G401.6 (cell line): Measurements from ENCODE around the gene PLIN1.

ENCODE experiments used
- FAIRE-seq: peaks from 2 replicates; lab custom pipeline; 2012; peaks lifted over from hg19 to GRCh38; lab: Jason Lieb, UNC

The PLIN1 gene

GRCh38 chr15:89649716-89650115, 29.5 kb downstream of the PLIN1 start:
- no peak for FAIRE-seq

- FAIRE-seq, result no peak
These were observed 30.0 kb downstream of the PLIN1 start for GRCh38 chr15:89649013-89649625.

- no peak for FAIRE-seq
These were observed 30.8 kb downstream of the PLIN1 start for GRCh38 chr15:89648106-89649012.

GRCh38 chr15:89647191-89647851, 31.8 kb downstream of the PLIN1 start:
- FAIRE-seq, result no peak

- FAIRE-seq, result no peak
These were observed 32.6 kb downstream of the PLIN1 start for GRCh38 chr15:89646416-89647141.

- FAIRE-seq, result no peak
These were observed 33.5 kb downstream of the PLIN1 start for GRCh38 chr15:89645680-89646079.

- FAIRE-seq, result no peak
These were observed 37.1 kb downstream of the PLIN1 start for GRCh38 chr15:89642106-89642505.

GRCh38 chr15:89641053-89641452, 38.1 kb downstream of the PLIN1 start:
- FAIRE-seq, result no peak

GRCh38 chr15:89640245-89640644, 38.9 kb downstream of the PLIN1 start:
- no peak for FAIRE-seq

- FAIRE-seq, result no peak
These were observed 45.6 kb downstream of the PLIN1 start for GRCh38 chr15:89633585-89633984.

GRCh38 chr15:89632563-89633430, 46.4 kb downstream of the PLIN1 start:
- no peak for FAIRE-seq

GRCh38 chr15:89631902-89632264, 47.3 kb downstream of the PLIN1 start:
- FAIRE-seq, result no peak

- no peak for FAIRE-seq
These were observed 47.9 kb downstream of the PLIN1 start for GRCh38 chr15:89630974-89631901.

- FAIRE-seq, result no peak
These were observed 48.9 kb downstream of the PLIN1 start for GRCh38 chr15:89630260-89630659.

- FAIRE-seq, result no peak
These were observed 49.3 kb downstream of the PLIN1 start for GRCh38 chr15:89629829-89630228.

- no peak for FAIRE-seq
These were observed 50.1 kb downstream of the PLIN1 start for GRCh38 chr15:89628806-89629715.

- no peak for FAIRE-seq
These were observed 50.9 kb downstream of the PLIN1 start for GRCh38 chr15:89628301-89628700.

GRCh38 chr15:89627256-89627970, 51.8 kb downstream of the PLIN1 start:
- no peak for FAIRE-seq

- no peak for FAIRE-seq
These were observed 53.5 kb downstream of the PLIN1 start for GRCh38 chr15:89625716-89626115.
